HEK293 (cell line): ENCODE data around the gene RPL36.

ENCODE experiments used
- BCL11B ChIP-seq: fragments of 450-650 bp; formaldehyde crosslinking; IDR thresholded peaks from 2 replicates; pipeline ENCODE4 v1.5.1; 2016; ENCODE audit warnings: low read depth, missing biosample characterization, missing genetic modification characterization
- GLIS1 ChIP-seq: fragments of 450-650 bp; formaldehyde crosslinking; IDR thresholded peaks from 2 replicates; pipeline ENCODE4 v1.5.1; 2016; ENCODE audit warnings: missing biosample characterization, missing genetic modification characterization
- HOXA7 ChIP-seq: sonication (generic); formaldehyde crosslinking; IDR thresholded peaks from 2 replicates; pipeline ENCODE4 v1.8.1; 2022; ENCODE audit warnings: missing genetic modification reagents, borderline replicate concordance
- HOXC10 ChIP-seq: sonication (generic); formaldehyde crosslinking; IDR thresholded peaks from 2 replicates; pipeline ENCODE4 v1.8.1; 2023; ENCODE audit warnings: mild to moderate bottlenecking, missing genetic modification reagents
- KLF8 ChIP-seq: fragments of 450-650 bp; formaldehyde crosslinking; IDR thresholded peaks from 2 replicates; pipeline ENCODE4 v1.5.1; 2016; ENCODE audit warnings: missing biosample characterization, missing genetic modification characterization
- SALL2 ChIP-seq: fragments of 450-650 bp; formaldehyde crosslinking; IDR thresholded peaks from 2 replicates; pipeline ENCODE4 v1.5.0; 2017; ENCODE audit warnings: missing biosample characterization, mild to moderate bottlenecking, missing genetic modification characterization, borderline replicate concordance
- SP7 ChIP-seq: fragments of 450-650 bp; formaldehyde crosslinking; IDR thresholded peaks from 2 replicates; pipeline ENCODE4 v1.5.1; 2016; ENCODE audit warnings: missing biosample characterization, missing genetic modification characterization
- ZBTB21 ChIP-seq: fragments of 450-650 bp; formaldehyde crosslinking; IDR thresholded peaks from 2 replicates; pipeline ENCODE4 v1.5.1; 2017; ENCODE audit warnings: missing biosample characterization, missing genetic modification characterization
- ZBTB8A ChIP-seq: fragments of 450-650 bp; formaldehyde crosslinking; IDR thresholded peaks from 2 replicates; pipeline ENCODE4 v1.5.1; 2016; ENCODE audit warnings: missing biosample characterization, missing genetic modification characterization
- ZFHX2 ChIP-seq: fragments of 450-650 bp; formaldehyde crosslinking; conservative IDR thresholded peaks from 2 replicates; pipeline ENCODE4 v1.5.1; 2016; ENCODE audit warnings: missing biosample characterization, missing genetic modification characterization
- ZFP3 ChIP-seq: fragments of 450-650 bp; formaldehyde crosslinking; IDR thresholded peaks from 2 replicates; pipeline ENCODE4 v1.5.1; 2016; ENCODE audit warnings: low read depth, missing biosample characterization, missing genetic modification characterization
- ZNF121 ChIP-seq: fragments of 450-650 bp; formaldehyde crosslinking; IDR thresholded peaks from 2 replicates; pipeline ENCODE4 v1.5.1; 2016; ENCODE audit warnings: missing biosample characterization, missing genetic modification characterization
- ZNF169 ChIP-seq: fragments of 450-650 bp; formaldehyde crosslinking; IDR thresholded peaks from 2 replicates; pipeline ENCODE4 v1.5.1; 2016; ENCODE audit warnings: missing biosample characterization, missing genetic modification characterization
- ZNF248 ChIP-seq: fragments of 450-650 bp; formaldehyde crosslinking; IDR thresholded peaks from 2 replicates; pipeline ENCODE4 v1.5.1; 2017; ENCODE audit warnings: missing biosample characterization, missing genetic modification characterization
- ZNF501 ChIP-seq: fragments of 450-650 bp; formaldehyde crosslinking; IDR thresholded peaks from 2 replicates; pipeline ENCODE4 v1.5.1; 2016; ENCODE audit warnings: missing biosample characterization, missing genetic modification characterization
- ZNF610 ChIP-seq: fragments of 450-650 bp; formaldehyde crosslinking; IDR thresholded peaks from 2 replicates; pipeline ENCODE4 v1.5.1; 2016; ENCODE audit warnings: missing biosample characterization, missing genetic modification characterization, borderline replicate concordance
- ZNF768 ChIP-seq: fragments of 450-650 bp; formaldehyde crosslinking; IDR thresholded peaks from 2 replicates; pipeline ENCODE4 v1.5.1; 2018; ENCODE audit warnings: missing biosample characterization, mild to moderate bottlenecking, missing genetic modification characterization
- ZSCAN16 ChIP-seq: fragments of 450-650 bp; formaldehyde crosslinking; IDR thresholded peaks from 2 replicates; pipeline ENCODE4 v1.5.1; 2016; ENCODE audit warnings: missing biosample characterization, missing genetic modification characterization
- ZSCAN23 ChIP-seq: fragments of 450-650 bp; formaldehyde crosslinking; IDR thresholded peaks from 2 replicates; pipeline ENCODE4 v1.5.1; 2016; ENCODE audit warnings: missing biosample characterization, missing genetic modification characterization
- TF ChIP-seq, protein P1 (sequence below): fragments of 450-650 bp; formaldehyde crosslinking; IDR thresholded peaks from 2 replicates; pipeline ENCODE4 v1.5.1; 2016; ENCODE audit warnings: missing biosample characterization, missing genetic modification characterization
- TF ChIP-seq, protein P2 (sequence below): fragments of 450-650 bp; formaldehyde crosslinking; conservative IDR thresholded peaks from 2 replicates; pipeline ENCODE4 v1.5.1; 2016; ENCODE audit warnings: low read depth, missing biosample characterization, missing genetic modification characterization
- TF ChIP-seq, protein P3 (sequence below): fragments of 450-650 bp; formaldehyde crosslinking; IDR thresholded peaks from 2 replicates; pipeline ENCODE4 v1.5.1; 2016; ENCODE audit warnings: missing biosample characterization, missing genetic modification characterization
- TF ChIP-seq, protein P4 (sequence below): fragments of 450-650 bp; formaldehyde crosslinking; IDR thresholded peaks from 2 replicates; pipeline ENCODE4 v1.5.0; 2017; ENCODE audit warnings: missing biosample characterization, missing genetic modification characterization, borderline replicate concordance
- TF ChIP-seq, protein P5 (sequence below): fragments of 450-650 bp; formaldehyde crosslinking; IDR thresholded peaks from 2 replicates; pipeline ENCODE4 v1.5.1; 2017; ENCODE audit warnings: missing biosample characterization, missing genetic modification characterization
- TF ChIP-seq, protein P6 (sequence below): fragments of 450-650 bp; formaldehyde crosslinking; optimal IDR thresholded peaks from 2 replicates; pipeline ENCODE3; 2016; ENCODE audit warnings: missing biosample characterization, mild to moderate bottlenecking, missing genetic modification characterization

RPL36 gene

DNA sequence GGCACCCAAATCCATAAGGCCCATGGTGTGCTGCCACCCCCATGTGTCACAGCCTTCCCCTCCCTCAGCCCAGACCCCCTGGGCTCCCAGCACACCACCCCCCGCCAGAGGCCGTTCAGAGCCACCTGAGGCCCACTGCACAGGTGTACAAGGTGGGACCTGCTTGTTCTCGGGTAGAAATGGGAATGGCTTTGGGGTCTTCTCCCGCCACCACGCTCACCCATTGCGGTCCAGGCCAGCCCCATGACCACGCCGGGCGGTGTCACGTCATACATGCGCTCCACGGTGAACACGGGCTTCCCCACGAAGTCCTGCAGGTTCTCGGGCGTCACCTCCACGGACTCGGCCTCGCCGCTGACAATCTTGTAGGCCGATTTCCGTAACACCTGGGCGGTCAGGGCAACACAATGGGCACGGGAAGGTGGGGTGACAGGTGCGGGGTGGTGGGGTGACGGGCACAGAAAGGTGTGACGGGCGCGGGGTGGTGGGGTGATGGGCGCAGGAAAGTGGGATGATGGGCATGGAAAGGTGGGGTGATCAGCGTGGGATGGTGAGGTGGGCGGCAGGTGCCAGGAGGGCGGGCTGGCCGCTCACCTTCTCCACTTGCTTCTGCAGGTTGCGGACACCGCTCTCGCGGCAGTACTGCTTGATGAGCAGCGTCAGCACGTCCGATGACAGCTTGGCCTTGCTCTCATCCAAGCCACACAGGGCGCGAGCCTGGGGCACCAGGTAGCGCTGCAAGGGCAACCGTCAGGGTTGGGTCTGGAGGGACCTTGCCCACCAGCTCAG, 4.3 kb downstream of the RPL36 start (continued):
- TF ChIP-seq ZNF768: no peak
- TF ChIP-seq, protein P1, sequence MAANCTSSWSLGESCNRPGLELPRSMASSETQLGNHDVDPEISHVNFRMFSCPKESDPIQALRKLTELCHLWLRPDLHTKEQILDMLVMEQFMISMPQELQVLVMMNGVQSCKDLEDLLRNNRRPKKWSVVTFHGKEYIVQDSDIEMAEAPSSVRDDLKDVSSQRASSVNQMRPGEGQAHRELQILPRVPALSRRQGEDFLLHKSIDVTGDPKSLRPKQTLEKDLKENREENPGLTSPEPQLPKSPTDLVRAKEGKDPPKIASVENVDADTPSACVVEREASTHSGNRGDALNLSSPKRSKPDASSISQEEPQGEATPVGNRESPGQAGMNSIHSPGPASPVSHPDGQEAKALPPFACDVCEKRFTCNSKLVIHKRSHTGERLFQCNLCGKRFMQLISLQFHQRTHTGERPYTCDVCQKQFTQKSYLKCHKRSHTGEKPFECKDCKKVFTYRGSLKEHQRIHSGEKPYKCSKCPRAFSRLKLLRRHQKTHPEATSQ (tag by site-specific recombination): no peak
- TF ChIP-seq BCL11B: peak; percentile 56; the same call in 1 of the 2 replicates
- TF ChIP-seq, protein P2, sequence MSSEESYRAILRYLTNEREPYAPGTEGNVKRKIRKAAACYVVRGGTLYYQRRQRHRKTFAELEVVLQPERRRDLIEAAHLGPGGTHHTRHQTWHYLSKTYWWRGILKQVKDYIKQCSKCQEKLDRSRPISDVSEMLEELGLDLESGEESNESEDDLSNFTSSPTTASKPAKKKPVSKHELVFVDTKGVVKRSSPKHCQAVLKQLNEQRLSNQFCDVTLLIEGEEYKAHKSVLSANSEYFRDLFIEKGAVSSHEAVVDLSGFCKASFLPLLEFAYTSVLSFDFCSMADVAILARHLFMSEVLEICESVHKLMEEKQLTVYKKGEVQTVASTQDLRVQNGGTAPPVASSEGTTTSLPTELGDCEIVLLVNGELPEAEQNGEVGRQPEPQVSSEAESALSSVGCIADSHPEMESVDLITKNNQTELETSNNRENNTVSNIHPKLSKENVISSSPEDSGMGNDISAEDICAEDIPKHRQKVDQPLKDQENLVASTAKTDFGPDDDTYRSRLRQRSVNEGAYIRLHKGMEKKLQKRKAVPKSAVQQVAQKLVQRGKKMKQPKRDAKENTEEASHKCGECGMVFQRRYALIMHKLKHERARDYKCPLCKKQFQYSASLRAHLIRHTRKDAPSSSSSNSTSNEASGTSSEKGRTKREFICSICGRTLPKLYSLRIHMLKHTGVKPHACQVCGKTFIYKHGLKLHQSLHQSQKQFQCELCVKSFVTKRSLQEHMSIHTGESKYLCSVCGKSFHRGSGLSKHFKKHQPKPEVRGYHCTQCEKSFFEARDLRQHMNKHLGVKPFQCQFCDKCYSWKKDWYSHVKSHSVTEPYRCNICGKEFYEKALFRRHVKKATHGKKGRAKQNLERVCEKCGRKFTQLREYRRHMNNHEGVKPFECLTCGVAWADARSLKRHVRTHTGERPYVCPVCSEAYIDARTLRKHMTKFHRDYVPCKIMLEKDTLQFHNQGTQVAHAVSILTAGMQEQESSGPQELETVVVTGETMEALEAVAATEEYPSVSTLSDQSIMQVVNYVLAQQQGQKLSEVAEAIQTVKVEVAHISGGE (tag by site-specific recombination): no peak
- no peak for TF ChIP-seq ZNF248 (tag by site-specific recombination)
- TF ChIP-seq KLF8 (tag by site-specific recombination): 0 out of 2 replicates have a peak, but pooled peaks have one; percentile 65
- TF ChIP-seq GLIS1 (tag by site-specific recombination): peak; percentile 67
- TF ChIP-seq, protein P3, sequence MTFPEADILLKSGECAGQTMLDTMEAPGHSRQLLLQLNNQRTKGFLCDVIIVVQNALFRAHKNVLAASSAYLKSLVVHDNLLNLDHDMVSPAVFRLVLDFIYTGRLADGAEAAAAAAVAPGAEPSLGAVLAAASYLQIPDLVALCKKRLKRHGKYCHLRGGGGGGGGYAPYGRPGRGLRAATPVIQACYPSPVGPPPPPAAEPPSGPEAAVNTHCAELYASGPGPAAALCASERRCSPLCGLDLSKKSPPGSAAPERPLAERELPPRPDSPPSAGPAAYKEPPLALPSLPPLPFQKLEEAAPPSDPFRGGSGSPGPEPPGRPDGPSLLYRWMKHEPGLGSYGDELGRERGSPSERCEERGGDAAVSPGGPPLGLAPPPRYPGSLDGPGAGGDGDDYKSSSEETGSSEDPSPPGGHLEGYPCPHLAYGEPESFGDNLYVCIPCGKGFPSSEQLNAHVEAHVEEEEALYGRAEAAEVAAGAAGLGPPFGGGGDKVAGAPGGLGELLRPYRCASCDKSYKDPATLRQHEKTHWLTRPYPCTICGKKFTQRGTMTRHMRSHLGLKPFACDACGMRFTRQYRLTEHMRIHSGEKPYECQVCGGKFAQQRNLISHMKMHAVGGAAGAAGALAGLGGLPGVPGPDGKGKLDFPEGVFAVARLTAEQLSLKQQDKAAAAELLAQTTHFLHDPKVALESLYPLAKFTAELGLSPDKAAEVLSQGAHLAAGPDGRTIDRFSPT (tag by site-specific recombination): peak; percentile 97
- no peak for TF ChIP-seq ZNF501 (tag by site-specific recombination)
- peak; percentile 49; the same call in 1 of the 2 replicates for TF ChIP-seq ZBTB8A (tag by site-specific recombination)
- peak; percentile 7; the same call in 1 of the 2 replicates for TF ChIP-seq SP7 (tag by site-specific recombination)
- TF ChIP-seq HOXA7 (CRISPR knock-in tag): no peak
- TF ChIP-seq, protein P4, sequence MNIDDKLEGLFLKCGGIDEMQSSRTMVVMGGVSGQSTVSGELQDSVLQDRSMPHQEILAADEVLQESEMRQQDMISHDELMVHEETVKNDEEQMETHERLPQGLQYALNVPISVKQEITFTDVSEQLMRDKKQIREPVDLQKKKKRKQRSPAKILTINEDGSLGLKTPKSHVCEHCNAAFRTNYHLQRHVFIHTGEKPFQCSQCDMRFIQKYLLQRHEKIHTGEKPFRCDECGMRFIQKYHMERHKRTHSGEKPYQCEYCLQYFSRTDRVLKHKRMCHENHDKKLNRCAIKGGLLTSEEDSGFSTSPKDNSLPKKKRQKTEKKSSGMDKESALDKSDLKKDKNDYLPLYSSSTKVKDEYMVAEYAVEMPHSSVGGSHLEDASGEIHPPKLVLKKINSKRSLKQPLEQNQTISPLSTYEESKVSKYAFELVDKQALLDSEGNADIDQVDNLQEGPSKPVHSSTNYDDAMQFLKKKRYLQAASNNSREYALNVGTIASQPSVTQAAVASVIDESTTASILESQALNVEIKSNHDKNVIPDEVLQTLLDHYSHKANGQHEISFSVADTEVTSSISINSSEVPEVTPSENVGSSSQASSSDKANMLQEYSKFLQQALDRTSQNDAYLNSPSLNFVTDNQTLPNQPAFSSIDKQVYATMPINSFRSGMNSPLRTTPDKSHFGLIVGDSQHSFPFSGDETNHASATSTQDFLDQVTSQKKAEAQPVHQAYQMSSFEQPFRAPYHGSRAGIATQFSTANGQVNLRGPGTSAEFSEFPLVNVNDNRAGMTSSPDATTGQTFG (tag by site-specific recombination): no peak
- TF ChIP-seq ZNF169 (tag by site-specific recombination): no peak
- TF ChIP-seq ZSCAN16 (tag by site-specific recombination): no peak
- no peak for TF ChIP-seq ZFP3 (tag by site-specific recombination)
- TF ChIP-seq ZNF121 (tag by site-specific recombination): no peak
- TF ChIP-seq ZBTB21: no peak
- TF ChIP-seq, protein P5, sequence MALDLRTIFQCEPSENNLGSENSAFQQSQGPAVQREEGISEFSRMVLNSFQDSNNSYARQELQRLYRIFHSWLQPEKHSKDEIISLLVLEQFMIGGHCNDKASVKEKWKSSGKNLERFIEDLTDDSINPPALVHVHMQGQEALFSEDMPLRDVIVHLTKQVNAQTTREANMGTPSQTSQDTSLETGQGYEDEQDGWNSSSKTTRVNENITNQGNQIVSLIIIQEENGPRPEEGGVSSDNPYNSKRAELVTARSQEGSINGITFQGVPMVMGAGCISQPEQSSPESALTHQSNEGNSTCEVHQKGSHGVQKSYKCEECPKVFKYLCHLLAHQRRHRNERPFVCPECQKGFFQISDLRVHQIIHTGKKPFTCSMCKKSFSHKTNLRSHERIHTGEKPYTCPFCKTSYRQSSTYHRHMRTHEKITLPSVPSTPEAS (tag by site-specific recombination): no peak
- TF ChIP-seq SALL2 (tag by site-specific recombination): no peak
- TF ChIP-seq, protein P6, sequence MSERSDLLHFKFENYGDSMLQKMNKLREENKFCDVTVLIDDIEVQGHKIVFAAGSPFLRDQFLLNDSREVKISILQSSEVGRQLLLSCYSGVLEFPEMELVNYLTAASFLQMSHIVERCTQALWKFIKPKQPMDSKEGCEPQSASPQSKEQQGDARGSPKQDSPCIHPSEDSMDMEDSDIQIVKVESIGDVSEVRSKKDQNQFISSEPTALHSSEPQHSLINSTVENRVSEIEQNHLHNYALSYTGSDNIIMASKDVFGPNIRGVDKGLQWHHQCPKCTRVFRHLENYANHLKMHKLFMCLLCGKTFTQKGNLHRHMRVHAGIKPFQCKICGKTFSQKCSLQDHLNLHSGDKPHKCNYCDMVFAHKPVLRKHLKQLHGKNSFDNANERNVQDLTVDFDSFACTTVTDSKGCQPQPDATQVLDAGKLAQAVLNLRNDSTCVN: no peak
- no peak for TF ChIP-seq ZSCAN23 (tag by site-specific recombination)
- TF ChIP-seq HOXC10: no peak
- no peak for TF ChIP-seq ZNF610
- peak; percentile 64 for TF ChIP-seq ZFHX2
- TF ChIP-seq, all 188 proteins: peak for 11
